NK-92 treated with Interleukin-12 subunit alpha and Interleukin-12 subunit beta, amount 100 ng/mL, for 24 hours (cell line): Measurements from ENCODE around the gene STX17.

Experiments used
- DNase-seq: peaks from one replicate; lab custom pipeline; 2025; lab: John Stamatoyannopoulos, UW

The STX17 gene

GRCh38 chr9:99907208-99907532 lies 716 bp downstream of the STX17 start:
- DNase-seq = no peak

GRCh38 chr9:99911600-99911999 lies 5.1 kb downstream of the STX17 start:
- no peak for DNase-seq

GRCh38 chr9:99916650-99917049 lies 10.2 kb downstream of the STX17 start:
- no peak for DNase-seq

DNA sequence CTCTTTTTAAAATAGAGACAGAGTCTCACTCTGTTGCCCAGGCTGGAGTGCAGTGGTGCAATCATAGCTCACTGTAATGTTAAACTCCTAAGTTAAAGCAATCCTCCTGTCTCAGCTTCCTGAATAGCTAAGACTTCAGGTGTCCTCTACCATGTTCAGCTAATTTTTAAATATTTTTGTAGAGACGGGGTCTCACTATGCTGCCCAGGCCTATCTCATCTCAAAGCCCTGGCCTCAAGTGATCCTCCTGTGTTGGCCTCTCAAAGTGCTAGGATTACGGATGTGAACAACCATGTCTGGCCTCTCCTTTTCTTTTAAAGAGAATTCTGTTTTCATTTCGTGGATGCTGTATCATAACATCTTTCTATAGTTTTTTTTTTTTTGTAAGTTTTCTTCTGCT lies 11.7 kb downstream of the STX17 start:
- no peak for DNase-seq

GRCh38 chr9:99919930-99920329 lies 13.5 kb downstream of the STX17 start:
- DNase-seq = no peak

DNA sequence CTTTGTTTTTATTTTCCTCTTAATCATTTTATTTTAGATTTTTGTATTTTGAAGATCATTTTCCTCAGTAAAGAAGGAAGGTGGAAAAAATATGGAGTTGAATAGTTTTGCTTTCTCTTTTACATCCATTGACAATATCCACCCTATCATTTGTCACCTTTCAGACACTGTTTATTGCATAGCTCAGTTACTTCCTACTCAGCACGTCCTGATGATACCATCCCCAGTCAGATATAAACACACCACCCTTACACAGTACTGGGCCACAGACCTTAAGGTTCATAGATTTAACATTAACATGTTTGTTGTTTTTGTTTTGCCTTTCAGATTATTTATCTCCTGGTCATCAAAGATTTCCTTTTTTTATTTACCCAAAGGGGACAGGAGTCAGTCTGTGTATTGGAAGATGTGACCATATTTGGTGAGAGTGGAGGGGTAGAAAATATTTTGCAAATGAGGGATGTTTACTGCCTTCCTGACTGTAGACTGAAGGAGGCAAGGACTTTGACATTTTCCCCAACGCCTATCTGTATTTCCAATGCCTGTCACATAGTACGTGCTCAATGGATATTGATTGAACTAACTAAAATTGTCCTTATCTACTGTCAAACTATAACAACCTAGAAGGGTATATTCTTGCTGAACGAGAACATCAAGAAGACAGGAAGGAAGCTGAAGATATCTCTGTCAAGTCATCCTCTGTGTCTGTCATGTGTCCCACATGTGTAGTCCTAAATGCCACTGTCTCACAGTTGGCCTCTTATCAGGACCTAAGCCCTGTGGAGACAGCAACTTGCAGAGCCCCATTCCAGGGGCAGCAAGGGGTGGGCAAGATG lies 15.6 kb downstream of the STX17 start:
- no peak for DNase-seq

- no peak for DNase-seq
Measured at GRCh38 chr9:99922711-99923030, 16.2 kb downstream of the STX17 start.

GRCh38 chr9:99925541-99925940 lies 19.1 kb downstream of the STX17 start:
- no peak for DNase-seq

DNA sequence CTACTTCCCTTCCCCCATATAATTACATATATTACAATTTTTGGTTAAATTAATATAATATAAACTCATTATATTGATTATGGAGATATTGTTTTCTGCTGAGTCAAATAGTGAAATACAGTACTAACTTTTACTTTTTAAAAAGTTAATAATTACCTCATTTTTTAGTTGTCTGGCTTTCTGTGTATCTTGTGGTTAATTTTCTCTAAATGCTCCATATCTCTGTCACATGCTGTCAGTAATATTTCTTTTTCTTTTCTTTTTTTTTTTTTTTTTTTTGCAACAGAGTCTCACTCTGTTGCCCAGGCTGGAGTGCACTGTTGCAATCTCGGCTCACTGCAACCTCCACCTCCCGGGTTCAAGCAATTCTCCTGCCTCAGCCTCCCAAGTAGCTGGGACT lies 23.2 kb downstream of the STX17 start:
- DNase-seq = no peak

DNA sequence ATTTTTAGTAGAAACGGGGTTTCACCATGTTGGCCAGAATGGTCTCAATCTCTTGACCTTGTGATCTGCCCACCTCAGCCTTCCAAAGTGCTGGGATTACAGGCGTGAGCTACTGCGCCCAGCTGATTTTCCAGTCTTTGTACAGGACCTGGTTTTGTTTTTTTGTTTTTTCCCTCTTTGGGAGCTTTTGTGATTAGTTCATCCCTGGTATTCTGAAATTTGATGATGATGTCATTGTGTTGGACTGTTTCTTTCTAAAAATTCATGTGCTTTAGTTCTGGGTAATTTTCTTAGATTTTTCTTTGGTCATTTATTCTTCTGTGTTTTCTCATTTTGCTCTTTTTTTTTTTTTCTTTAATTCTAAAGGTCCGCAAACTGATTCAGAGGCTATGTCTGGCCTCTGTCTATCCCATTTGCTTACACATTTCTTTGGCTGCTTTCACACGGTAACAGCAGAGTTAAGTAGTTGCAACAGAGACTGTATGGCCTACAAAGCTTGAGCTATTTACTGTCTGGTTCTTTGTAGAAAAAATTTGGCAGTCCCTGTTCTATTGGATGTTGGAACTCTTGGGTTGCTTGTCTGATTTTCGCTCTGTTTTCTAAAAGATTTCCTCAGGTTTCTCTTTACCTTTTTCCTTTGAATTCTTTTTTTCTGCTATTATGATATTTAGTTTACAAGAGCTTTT lies 24.8 kb downstream of the STX17 start:
- DNase-seq = no peak

DNA sequence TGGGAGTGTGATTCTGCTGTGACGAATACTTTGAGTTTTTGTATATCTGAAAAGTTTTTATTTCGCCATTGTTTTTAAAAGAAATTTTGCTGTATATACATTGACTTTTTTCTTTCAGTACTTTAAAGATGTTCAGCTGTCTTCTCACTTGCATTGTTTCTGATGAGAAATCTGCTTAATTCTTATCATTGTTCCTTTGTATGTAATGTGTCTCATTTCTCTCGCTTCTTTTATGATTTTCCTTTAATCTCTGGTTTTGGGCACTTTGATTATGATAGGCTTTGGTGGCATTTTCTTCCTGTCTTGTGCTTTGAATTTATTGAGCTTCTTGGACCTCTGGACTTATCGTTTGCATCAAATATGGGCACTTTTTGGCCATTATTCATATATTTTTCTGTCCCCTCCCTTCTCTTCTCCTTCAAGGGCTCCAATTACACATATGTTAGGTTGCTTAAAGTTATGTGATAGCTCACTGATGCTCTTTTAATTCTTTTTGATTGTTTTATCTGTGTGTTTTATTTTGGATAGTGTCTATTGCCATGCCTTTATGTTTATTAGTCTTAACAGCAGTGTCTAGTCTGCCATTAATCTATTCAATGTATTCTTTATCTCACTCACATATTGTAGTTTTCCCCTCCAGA lies 30.6 kb downstream of the STX17 start:
- no peak for DNase-seq

DNA sequence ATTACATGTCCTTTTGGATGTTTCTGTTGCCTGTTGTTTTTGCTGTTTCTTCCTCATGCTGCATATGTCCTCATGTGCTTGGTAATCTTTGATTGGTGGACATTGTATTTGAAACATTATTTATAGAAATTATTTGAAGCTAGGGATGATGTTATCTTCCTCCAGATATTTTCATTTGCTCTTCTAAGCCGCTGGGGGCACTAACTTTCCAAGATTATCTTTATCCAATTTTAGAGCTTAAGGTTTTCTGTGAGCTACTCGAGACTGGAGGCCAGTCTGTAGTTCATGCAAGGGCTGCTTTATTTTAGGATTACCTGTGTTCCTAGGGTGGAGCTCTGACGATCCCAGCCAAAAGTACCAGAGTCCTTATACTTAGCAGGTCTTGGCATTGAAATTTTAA lies 40.9 kb downstream of the STX17 start:
- DNase-seq = no peak

- no peak for DNase-seq
Measured at GRCh38 chr9:99948482-99948881, 42.0 kb downstream of the STX17 start.

DNA sequence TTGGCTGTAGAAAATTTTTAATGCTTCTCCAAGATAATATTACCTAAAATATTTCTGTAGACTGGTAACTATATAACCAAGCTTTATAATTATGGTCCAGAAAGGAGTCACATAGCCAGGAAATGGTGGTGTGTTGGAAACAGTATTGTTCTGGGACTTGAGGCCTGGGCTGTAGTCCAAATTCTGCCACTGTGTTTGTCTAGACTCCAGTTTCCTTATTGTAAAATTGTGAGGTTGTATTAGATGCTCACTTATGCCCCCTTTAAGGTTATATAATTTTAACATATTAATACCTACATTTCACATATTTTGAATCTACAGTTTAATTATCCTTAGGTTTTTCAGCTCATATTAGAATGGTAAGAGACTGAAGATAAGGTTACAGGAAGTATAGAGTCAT lies 42.4 kb downstream of the STX17 start:
- no peak for DNase-seq

DNA sequence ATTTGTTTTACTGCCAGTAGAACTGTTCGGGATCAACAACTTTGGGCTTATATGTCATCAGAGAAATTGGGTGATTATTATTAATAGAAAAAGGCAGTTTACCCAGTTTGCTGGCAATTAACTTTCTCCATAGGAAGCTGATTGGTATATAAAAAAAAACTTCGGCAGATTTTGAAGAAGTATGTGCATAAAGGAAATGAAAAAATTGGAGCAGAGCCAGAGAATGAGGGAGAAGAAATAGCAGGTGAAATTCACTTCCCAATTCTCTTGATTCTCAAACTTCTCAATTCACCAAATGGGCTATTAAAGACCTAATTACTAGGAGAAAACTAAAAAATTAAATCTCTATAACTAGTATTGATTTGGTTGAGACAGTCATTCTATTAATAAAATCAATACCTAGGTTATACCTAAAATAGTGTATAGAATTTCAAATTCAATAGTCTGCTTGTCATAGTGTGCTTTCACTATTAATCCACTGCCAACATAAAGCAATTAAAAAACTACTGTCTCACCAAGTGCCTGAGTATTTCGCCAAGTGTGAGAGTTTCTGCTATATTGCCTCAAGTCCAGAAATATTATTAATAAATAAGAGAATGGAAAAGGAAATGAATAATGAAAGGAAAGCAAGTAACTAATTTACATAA lies 47.5 kb downstream of the STX17 start:
- DNase-seq = no peak

DNA sequence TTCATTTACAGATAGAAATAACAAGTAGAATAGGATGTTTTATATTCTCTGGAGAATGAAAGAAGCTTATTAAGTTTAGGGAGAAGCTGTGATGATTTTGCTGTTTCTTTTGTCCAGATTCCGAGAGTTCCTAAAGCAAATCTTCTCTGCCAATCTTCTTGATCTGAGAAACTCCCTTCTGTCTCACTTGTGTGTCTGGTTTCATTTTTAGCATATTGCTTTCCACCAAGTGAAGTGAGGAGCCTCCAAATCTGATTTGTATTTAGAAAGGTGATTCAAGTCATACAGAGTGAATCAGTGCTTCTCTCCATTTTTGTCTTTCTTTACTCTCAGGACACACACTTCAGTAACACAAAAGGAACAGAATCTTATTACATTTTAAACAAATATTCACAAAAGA lies 48.4 kb downstream of the STX17 start:
- DNase-seq = no peak

- no peak for DNase-seq
Measured at GRCh38 chr9:99955606-99956005, 49.2 kb downstream of the STX17 start.

DNA sequence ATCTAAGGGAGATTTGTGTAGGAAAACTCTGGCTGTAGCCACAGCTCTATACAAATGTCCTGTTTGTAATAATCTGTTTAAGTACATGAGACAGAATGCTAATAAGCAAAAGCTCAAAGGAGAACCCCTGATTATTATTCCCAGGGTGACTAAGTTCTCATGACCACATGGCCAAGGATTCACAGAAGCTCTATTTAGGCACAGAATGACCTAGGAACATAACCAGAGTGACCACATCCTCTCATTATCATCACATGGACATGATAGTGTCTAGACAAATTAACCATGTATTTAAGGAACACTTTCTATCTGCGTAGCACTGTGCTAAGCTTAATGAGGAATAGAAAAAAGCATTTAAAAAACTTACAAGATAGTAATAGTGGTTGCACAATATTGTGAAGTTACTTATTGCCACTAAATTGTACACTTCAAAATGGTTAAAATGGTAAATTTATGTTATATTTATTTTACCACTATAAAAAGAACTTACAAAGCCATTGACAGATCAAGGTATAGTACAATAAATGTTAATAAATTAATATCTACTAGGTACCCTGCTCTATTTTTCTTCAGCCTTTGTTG lies 56.3 kb downstream of the STX17 start:
- no peak for DNase-seq

GRCh38 chr9:99964336-99964735 lies 57.9 kb downstream of the STX17 start:
- DNase-seq = no peak

DNA sequence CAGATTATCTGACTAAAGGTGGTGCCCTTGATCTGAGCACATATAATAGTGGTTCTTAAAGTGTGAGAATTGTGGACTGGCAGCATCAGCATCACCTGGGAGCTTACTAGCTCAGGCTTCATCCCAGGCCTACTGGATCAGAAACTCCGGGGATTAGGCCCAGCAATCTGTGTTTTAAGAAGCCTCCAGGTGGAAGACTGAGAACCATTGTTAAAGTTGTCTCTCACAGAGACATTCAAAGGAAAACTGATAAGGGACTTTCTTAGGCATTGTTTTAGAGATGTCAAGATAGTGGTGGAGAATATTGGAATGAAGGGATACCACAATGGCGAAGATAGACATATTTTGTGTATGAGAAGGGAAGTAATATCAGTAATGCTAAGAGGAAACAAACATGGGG lies 59.5 kb downstream of the STX17 start:
- DNase-seq = no peak

- DNase-seq = no peak
Measured at GRCh38 chr9:99966716-99967115, 60.3 kb downstream of the STX17 start.

- no peak for DNase-seq
Measured at GRCh38 chr9:99967457-99967856, 61.0 kb downstream of the STX17 start.

- DNase-seq = no peak
Measured at GRCh38 chr9:99970481-99970880, 64.0 kb downstream of the STX17 start.
